Brain microvascular endothelial cell (primary cell): ENCODE measurements around the gene ST3GAL5.
A peak's percentile ranks its signal among the peaks of the same experiment; 100 is the strongest.

Experiments
- DNase-seq: peaks from one replicate; pipeline ENCODE4 v3.0.0-alpha.2; 2020
- H3K27ac ChIP-seq: fragments of 250-450 bp; sonication (Bioruptor Pico); 2 replicates; pipeline ENCODE4 v1.5.1; 2020; ENCODE audit warnings: mild to moderate bottlenecking, moderate library complexity
- H3K27me3 ChIP-seq: fragments of 250-450 bp; sonication (Bioruptor Pico); replicated peaks from 2 replicates; pipeline ENCODE4 v1.5.1; 2020; ENCODE audit warnings: mild to moderate bottlenecking
- H3K36me3 ChIP-seq: fragments of 250-450 bp; sonication (Bioruptor Pico); replicated peaks from 2 replicates; pipeline ENCODE4 v1.5.1; 2020; ENCODE audit warnings: mild to moderate bottlenecking
- H3K4me3 ChIP-seq: 2 replicates; pipeline ENCODE4 v1.5.1; 2011; ENCODE audit warnings: low read depth, mild to moderate bottlenecking, control low read depth, low read length, moderate library complexity
- CTCF ChIP-seq: IDR thresholded peaks from 2 replicates; pipeline ENCODE4 v1.5.1; 2011; ENCODE audit warnings: low read depth, mild to moderate bottlenecking, moderate library complexity, low read length, control low read depth, inconsistent platforms; ENCODE audit errors: missing control alignments
- in situ Hi-C: cut with HindIII; loops from 2 replicates; pipeline ENCODE4 v1.10.0; 2017; ENCODE audit warnings: low sequenced_read_pairs, low pct_ligation_motif_present

ST3GAL5 gene

GRCh38 chr2:85906748-85907147 is 18.0 kb upstream of the ST3GAL5 start:
- in situ Hi-C loops, result no loop called here
- H3K36me3 ChIP-seq, result no peaks in the 10 kb centered on the region
- no peaks in the 10 kb centered on the region for H3K27me3 ChIP-seq
- no peak overlapping the region for H3K27ac ChIP-seq
- DNase-seq, result no peak
- no peak for TF ChIP-seq CTCF
- H3K4me3 ChIP-seq, result no peak overlapping the region

- no peak for TF ChIP-seq CTCF
- in situ Hi-C loops, result no loop called here
- H3K27me3 ChIP-seq, result no peaks in the 10 kb centered on the region
- no peak overlapping the region for H3K4me3 ChIP-seq
- H3K36me3 ChIP-seq, result no peaks in the 10 kb centered on the region
- H3K27ac ChIP-seq, result no peak overlapping the region
- no peak for DNase-seq
Observed at GRCh38 chr2:85905891-85906290, 17.1 kb upstream of the ST3GAL5 start.

GRCh38 chr2:85905187-85905666 is 16.4 kb upstream of the ST3GAL5 start:
- Histone ChIP-seq H3K36me3 (no peaks in the 10 kb centered on the region), H3K27me3 (no peaks in the 10 kb centered on the region), H3K27ac (no peak overlapping the region), H3K4me3 (no peak overlapping the region)
- TF ChIP-seq CTCF, result no peak
- DNase-seq, result no peak
- in situ Hi-C loops, result no loop called here

GRCh38 chr2:85903849-85904248 is 15.1 kb upstream of the ST3GAL5 start:
- no peak for DNase-seq
- Histone ChIP-seq H3K27me3 (no peaks in the 10 kb centered on the region), H3K36me3 (no peaks in the 10 kb centered on the region), H3K4me3 (no peak overlapping the region), H3K27ac (no peak overlapping the region)
- TF ChIP-seq CTCF, result no peak
- in situ Hi-C loops, result no loop called here

GRCh38 chr2:85902496-85902895 is 13.7 kb upstream of the ST3GAL5 start:
- Histone ChIP-seq H3K4me3 (no peak overlapping the region), H3K27me3 (no peaks in the 10 kb centered on the region), H3K36me3 (no peaks in the 10 kb centered on the region), H3K27ac (no peak overlapping the region)
- DNase-seq, result peak; percentile 57
- in situ Hi-C loops, result no loop called here
- TF ChIP-seq CTCF, result no peak

- TF ChIP-seq CTCF, result no peak
- Histone ChIP-seq H3K27me3 (no peaks in the 10 kb centered on the region), H3K27ac (no peak overlapping the region), H3K4me3 (no peak overlapping the region), H3K36me3 (no peaks in the 10 kb centered on the region)
- in situ Hi-C loops, result no loop called here
- no peak for DNase-seq
Observed at GRCh38 chr2:85901155-85901554, 12.4 kb upstream of the ST3GAL5 start.
